Measurements from ENCODE around the gene TMPRSS13.

TMPRSS13 gene

DNA sequence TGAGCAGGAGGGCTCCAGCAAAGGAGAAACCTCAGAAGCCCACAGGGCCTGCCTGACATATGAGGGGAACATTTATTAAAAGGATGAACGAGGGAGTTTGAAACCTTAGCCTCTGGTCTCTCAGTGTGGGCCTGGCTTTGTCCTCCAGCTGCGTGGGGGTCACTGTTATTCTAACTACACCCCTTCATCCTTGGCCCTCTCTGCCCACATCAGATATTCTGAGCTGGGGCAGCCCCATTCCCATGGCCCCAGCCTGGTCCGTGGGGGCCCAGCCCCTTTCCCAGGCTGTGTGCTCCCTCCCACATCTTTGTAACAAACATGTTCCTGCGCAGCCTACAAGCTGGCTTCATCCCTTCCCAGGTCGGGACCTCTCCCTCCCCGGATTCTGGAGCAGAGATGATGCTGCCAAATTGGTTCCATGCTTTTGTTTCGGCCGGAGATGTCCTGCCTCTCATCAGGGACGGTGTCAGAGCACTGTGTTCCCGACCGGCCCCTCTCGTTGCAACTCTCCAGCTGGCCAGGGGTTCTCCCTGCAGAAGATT is 56.7 kb downstream of the TMPRSS13 start:
- no peak overlapping the region for H3K4me3 ChIP-seq (ENCODE audit: low read length)
- no peak for TF ChIP-seq CTCF (IDR thresholded peaks at IDR 0.05; ENCODE audit: insufficient read depth, low read depth, low read length, missing control alignments)
- DNase-seq (ENCODE audit: low read depth), result no peak

GRCh38 chr11:117871784-117872183 is 57.4 kb downstream of the TMPRSS13 start:
- no peak for TF ChIP-seq CTCF (IDR thresholded peaks at IDR 0.05; ENCODE audit: insufficient read depth, low read depth, low read length, missing control alignments)
- no peak overlapping the region for H3K4me3 ChIP-seq (ENCODE audit: low read length)
- DNase-seq (ENCODE audit: low read depth), result no peak

DNA sequence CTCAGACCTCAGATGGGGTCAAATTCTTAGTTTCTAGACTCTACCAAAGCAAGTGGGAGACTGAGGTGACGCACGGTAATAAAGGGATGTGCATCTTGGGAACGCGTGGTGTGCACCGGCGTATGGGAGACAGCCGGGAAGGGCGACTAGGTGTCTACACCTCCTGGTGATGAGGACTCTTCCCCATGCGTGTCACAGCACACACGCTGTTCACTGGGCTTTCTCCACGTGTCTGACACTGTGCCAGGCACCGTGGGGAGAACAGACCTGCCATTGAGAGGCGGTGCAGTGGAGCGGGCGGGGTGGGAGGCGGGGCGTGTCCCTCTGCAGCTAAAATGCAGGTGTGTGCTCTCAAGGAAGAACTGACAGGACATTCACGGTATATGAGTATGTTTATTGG is 58.0 kb downstream of the TMPRSS13 start:
- H3K4me3 ChIP-seq (ENCODE audit: low read length), result no peak overlapping the region
- DNase-seq (ENCODE audit: low read depth), result no peak
- no peak for TF ChIP-seq CTCF (IDR thresholded peaks at IDR 0.05; ENCODE audit: insufficient read depth, low read depth, low read length, missing control alignments)

GRCh38 chr11:117870103-117870952 is 58.9 kb downstream of the TMPRSS13 start:
- no peak for TF ChIP-seq CTCF (IDR thresholded peaks at IDR 0.05; ENCODE audit: insufficient read depth, low read depth, low read length, missing control alignments)
- no peak overlapping the region for H3K4me3 ChIP-seq (ENCODE audit: low read length)
- DNase-seq (ENCODE audit: low read depth), result no peak

DNA sequence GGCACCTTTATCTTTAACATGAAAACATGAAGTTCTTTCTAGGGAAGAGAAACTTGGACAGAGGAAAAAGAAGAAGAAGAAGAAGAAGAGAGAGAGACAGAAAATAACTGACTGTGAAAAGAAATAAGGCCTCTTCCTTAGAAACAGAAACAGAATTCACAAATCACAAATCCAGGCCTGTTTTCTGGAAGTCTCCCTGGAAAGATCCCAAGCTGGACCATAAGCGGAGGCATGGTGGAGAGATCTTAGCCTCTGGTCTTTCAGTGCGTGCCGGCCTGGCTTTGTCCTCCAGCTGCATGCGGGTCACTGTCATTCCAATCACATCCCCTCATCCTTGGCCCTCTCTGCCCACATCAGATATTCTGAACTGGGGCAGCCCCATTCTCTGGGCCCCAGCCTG is 59.6 kb downstream of the TMPRSS13 start:
- no peak for TF ChIP-seq CTCF (IDR thresholded peaks at IDR 0.05; ENCODE audit: insufficient read depth, low read depth, low read length, missing control alignments)
- H3K4me3 ChIP-seq (ENCODE audit: low read length), result no peak overlapping the region
- no peak for DNase-seq (ENCODE audit: low read depth)

DNA sequence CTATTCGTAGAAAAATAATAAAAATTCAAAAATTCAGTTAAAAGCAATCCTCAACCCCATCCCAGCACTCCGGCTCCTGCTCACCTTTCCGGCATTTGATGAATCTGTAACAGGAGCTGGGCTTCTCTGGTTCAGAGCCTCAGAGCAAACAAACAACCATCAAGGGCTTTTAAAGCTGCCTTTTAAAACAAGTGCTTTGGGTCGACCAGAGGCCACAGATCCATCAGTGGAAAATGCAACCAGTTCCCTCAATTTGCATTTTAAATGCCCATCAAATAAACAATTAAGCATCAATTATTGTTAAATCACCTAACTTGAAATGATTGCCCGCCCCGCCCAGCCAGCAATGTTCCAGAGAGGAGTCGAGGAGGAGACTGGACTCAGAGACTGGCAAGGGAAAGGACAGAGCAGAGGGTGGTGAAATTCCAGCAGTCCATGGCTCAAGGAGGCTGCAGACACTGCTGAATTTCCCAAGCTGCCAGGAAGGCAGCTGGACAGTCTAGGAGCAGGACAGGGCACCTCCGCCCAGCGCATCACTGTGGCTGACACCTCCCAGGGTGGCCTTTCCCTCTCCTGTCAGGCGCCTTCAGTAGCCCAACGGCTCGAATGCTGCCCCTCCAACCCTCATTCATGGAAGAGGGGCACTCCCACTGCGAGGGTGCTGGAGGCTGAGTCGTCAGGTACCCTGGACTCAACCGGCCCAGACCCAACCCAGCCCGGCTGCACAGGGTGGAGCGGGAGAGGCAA is 60.2 kb downstream of the TMPRSS13 start:
- no peak for TF ChIP-seq CTCF (IDR thresholded peaks at IDR 0.05; ENCODE audit: insufficient read depth, low read depth, low read length, missing control alignments)
- H3K4me3 ChIP-seq (ENCODE audit: low read length), result no peak overlapping the region
- no peak for DNase-seq (ENCODE audit: low read depth)

Data from epithelial cell of esophagus (primary cell).